ENCODE data around the gene DACH1.

The DACH1 gene

DNA sequence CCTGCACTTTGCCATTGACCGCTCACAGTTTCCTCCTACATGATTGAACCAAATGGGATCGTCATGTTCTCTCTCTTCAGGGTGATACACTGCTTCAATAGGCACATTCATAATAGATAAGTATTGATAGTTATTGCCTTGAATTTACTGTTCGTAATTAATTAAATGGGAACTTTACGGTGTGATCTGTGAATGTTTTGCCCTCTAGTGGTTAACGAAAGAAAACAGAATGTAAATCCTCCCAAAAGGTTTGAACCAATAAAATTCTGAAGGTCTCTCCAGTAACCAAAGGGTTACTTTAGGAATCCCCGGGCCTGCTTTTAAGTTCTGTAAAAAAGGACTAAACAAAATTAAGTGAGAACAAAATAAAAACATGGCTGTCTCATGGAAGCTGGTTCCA, 389.3 kb downstream of the DACH1 start:
- no peak for DNase-seq

GRCh38 chr13:71474936-71475335, 392.1 kb downstream of the DACH1 start:
- no peak for DNase-seq

GRCh38 chr13:71469626-71470025, 397.4 kb downstream of the DACH1 start:
- DNase-seq = no peak

DNA sequence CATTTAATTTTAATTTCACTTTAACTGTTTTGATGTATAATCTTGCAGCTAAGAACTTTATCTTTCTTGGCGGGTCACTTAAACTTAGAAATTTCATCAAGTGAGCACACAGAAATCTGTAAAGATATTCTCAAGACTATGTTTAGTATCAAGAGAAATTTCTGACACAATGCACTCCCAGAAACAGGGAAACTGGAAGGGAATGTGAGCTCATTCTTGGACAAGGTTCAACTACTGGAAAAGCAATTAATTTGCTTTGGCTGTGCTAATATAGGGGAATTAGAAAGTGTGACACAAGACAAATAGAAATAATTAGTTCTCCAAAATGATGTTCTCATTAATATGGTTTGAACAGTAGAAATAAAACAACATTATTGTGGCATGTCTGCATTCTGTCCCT, 402.3 kb downstream of the DACH1 start:
- DNase-seq = no peak

DNA sequence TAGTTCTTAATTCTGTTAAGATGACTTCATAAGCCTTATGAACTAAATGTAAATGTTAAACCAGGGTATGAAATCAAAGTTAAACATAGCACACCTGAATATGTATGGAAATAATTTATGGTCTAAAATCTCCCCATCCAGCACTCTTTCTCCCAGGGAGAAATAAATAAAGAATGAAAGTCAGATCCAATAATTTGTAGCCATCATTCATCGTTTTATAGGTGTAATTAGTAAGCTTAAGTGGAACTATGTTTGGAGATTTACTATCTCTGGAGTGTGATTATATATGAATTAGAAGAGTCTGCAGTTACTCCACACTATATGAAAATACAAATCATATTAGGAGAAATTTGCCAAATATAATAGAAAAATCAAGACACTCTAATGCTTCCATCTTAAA, 405.1 kb downstream of the DACH1 start:
- DNase-seq = no peak

DNA sequence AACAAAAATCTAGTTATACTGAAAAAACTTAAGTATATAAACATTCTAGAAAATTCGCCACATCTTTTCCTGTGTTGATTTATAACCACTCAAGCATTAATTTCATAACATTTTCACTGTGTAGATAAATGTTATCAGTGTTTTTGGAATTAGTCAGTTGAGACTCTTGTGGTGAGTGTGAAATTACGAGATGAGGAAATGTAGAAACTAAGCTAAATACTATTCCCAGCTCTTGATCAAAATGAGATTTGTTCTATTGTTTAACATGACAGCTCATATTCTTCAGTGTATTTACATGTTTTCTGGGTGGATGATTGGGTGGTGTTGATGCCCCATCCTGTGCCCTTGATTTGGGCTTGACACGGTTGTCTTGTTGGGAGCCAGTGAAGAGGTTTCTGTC, 406.8 kb downstream of the DACH1 start:
- DNase-seq = no peak

DNA sequence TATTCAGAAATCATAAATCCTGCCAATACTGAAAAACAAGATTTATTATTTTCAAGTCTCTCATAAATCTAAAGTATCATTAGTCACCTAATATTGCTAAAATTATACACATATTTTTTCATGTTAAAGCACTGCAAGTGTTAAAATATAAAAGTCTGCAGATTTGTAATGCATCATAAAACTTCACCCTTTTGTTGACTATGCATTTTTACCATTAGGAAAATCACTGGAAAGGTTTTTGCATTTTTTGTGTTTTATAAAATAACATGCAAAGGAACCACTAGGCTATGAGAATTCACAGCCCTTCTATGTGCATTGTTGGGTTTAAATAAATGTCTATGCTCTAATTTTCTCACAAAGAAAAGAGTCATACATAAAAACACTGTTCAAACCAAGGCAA, 407.3 kb downstream of the DACH1 start:
- DNase-seq = no peak

- no peak for DNase-seq
Observed at GRCh38 chr13:71457645-71458044, 409.4 kb downstream of the DACH1 start.

- no peak for DNase-seq
Observed at GRCh38 chr13:71456136-71456535, 410.9 kb downstream of the DACH1 start.

GRCh38 chr13:71454509-71454908, 412.5 kb downstream of the DACH1 start:
- DNase-seq = no peak

- DNase-seq = no peak
Observed at GRCh38 chr13:71448080-71448630, 418.8 kb downstream of the DACH1 start.

DNA sequence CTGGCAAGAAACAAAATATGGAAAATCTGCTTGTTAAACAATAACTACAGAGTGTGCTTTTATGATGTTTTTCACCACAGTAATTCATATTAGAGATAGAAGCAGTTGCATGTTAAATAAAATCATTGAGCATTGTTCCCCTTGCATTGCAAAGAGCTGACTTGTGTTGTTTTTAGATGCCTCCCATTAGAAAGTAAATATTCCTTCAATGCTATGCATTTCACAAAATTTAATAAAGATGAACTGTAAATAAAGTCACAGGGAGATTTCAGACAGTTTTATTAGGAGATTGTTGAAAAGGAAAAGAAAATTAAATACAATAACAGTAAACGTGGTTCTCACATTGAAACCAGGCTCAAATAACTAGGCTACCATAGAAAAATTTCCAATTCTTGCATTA, 429.3 kb downstream of the DACH1 start:
- no peak for DNase-seq

- no peak for DNase-seq
Observed at GRCh38 chr13:71430681-71431080, 436.3 kb downstream of the DACH1 start.

DNA sequence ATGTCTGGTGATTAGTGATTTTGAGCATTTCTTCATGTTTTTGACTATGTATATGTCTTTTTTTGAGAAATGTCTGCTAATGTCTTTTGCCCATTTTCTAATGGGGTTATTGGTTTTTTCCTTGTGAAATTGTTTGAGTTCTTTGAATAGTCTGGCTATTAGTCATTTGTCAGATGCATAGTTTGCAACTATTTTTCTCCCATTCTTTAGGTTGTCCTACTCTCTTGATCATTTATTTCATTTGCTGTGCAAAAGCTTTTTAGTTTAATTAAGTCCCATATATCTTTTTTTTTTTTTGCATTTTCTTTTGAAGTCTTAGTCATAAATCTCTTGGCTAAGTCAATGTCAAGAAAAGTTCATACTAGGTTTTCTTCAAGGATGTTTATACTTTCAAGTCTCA, 449.8 kb downstream of the DACH1 start:
- DNase-seq = no peak

- DNase-seq = no peak
Observed at GRCh38 chr13:71412231-71412630, 454.8 kb downstream of the DACH1 start.

GRCh38 chr13:71408416-71408815, 458.6 kb downstream of the DACH1 start:
- no peak for DNase-seq

DNA sequence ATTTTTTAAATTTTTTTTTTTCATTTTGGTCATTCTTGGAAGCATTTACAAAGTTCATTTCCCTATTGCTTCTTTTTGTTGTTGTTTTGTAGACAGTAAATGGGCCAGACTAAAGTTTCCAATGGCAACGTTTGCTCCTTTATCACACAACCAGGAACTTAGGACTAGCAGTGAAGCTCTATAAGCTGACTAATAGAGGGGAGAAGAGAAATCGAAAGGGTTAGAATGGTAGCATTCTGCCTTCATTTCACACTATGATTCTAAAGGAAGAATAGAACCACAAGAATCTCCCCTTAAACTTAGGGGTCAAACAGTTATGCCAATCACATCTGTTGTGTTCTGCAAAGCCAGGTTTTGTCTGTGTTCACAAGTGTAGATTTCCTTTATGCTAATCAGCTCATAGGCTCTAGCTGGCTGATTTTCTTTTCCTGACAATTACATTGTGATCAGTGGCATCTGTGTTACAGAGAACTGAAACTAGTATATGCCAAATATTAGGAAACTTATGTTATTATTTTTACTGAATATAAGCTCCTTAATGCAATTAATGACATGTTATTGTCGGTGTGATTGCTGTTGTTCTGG, 467.3 kb downstream of the DACH1 start:
- DNase-seq = no peak

DNA sequence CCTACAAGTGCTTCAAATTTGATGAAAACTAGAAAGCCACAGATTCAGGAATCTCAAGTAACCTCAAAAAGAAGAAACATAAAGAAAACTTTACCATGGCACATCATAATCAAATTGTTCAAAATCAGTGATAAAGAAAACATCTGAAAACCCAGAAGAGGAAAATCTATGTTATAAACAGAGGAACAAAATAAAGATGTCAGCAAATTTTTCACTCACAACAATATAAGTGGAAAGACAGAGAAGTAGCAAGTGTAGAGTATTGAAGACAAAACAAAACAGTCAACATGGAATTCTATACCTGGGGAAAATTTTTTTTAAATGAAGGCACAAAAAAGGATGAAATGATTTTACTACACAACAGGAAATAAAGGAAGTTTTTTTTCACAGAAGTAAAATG, 470.9 kb downstream of the DACH1 start:
- no peak for DNase-seq

- no peak for DNase-seq
Observed at GRCh38 chr13:71395053-71395452, 472.0 kb downstream of the DACH1 start.

DNA sequence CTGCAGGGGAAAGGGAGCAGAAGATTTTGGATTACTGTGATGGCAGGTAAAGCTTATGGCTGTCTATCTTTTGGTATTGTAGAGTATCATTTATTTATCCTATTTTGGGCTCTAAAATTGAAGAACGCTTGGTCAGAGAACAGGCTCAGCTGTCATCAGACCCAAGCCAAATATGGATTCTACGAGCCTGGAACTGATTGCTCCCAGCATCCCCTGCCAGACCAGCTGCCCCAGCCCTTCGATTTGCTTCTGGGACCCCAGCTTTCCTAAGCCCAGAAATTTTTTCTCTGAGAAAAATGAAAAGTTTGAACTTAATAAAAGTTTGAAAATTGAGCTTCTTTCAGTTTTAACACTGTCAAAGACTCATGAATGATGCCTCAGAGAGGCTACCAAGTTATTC, 472.8 kb downstream of the DACH1 start:
- no peak for DNase-seq
